BLaER1 (cell line): ENCODE results near the gene TMED10.
"Not testable (repeated sequence)": the region's sequence is repeated elsewhere in the genome, so short reads cannot be mapped to it uniquely, and the experiment has no call there.

ENCODE experiments used
- H3K27ac ChIP-seq: shearing (Covaris generic); formaldehyde crosslinking; 2 replicates; pipeline ENCODE4 v1.8.1; 2022
- H3K27me3 ChIP-seq: shearing (Covaris generic); formaldehyde crosslinking; 2 replicates; pipeline ENCODE4 v1.8.1; 2022
- H3K36me3 ChIP-seq: shearing (Covaris generic); formaldehyde crosslinking; 2 replicates; pipeline ENCODE4 v1.8.1; 2022
- H3K4me1 ChIP-seq: shearing (Covaris generic); formaldehyde crosslinking; 2 replicates; pipeline ENCODE4 v1.8.1; 2022
- H3K4me2 ChIP-seq: shearing (Covaris generic); formaldehyde crosslinking; 2 replicates; pipeline ENCODE4 v1.8.1; 2022
- H3K4me3 ChIP-seq: shearing (Covaris generic); formaldehyde crosslinking; 2 replicates; pipeline ENCODE4 v1.8.1; 2022
- H3K9ac ChIP-seq: shearing (Covaris generic); formaldehyde crosslinking; 2 replicates; pipeline ENCODE4 v1.8.1; 2022
- H3K9me3 ChIP-seq: shearing (Covaris generic); formaldehyde crosslinking; 2 replicates; pipeline ENCODE4 v1.8.1; 2022
- H4K20me1 ChIP-seq: shearing (Covaris generic); formaldehyde crosslinking; 2 replicates; pipeline ENCODE4 v1.8.1; 2022
- Cebpa-rat ChIP-seq: shearing (Covaris generic); IDR thresholded peaks from 2 replicates; pipeline ENCODE4 v1.8.1; 2022

TMED10 gene

GRCh38 chr14:75165586-75166391 lies 10.6 kb downstream of the TMED10 start:
- Histone ChIP-seq H3K27ac (no peak overlapping the region), H3K36me3 (peaks cover 24% of the 10 kb centered on the region), H3K9me3 (no peaks in the 10 kb centered on the region), H3K27me3 (no peaks in the 10 kb centered on the region), H3K4me3 (no peak overlapping the region), H3K4me1 (peaks cover 11% of the 10 kb centered on the region; the same call in 1 of the 2 replicates), H3K4me2 (no peak overlapping the region), H3K9ac (no peak overlapping the region), H4K20me1 (peaks cover 100% of the 10 kb centered on the region)
- TF ChIP-seq Cebpa-rat, result no peak

GRCh38 chr14:75164809-75165208 lies 11.6 kb downstream of the TMED10 start:
- peaks cover 26% of the 10 kb centered on the region for H3K36me3 ChIP-seq
- H3K4me3 ChIP-seq, result no peak overlapping the region
- TF ChIP-seq Cebpa-rat, result no peak
- no peak overlapping the region for H3K27ac ChIP-seq
- H4K20me1 ChIP-seq, result peaks cover 100% of the 10 kb centered on the region
- no peak overlapping the region for H3K9ac ChIP-seq
- H3K27me3 ChIP-seq, result no peaks in the 10 kb centered on the region
- H3K9me3 ChIP-seq, result no peaks in the 10 kb centered on the region
- no peak overlapping the region for H3K4me2 ChIP-seq
- H3K4me1 ChIP-seq, result peaks cover 11% of the 10 kb centered on the region; the same call in 1 of the 2 replicates

GRCh38 chr14:75163677-75164076 lies 12.7 kb downstream of the TMED10 start:
- H3K36me3 ChIP-seq, result peaks cover 26% of the 10 kb centered on the region
- no peaks in the 10 kb centered on the region for H3K27me3 ChIP-seq
- no peak overlapping the region for H3K4me3 ChIP-seq
- TF ChIP-seq Cebpa-rat, result no peak
- H3K9me3 ChIP-seq, result no peaks in the 10 kb centered on the region
- peaks cover 100% of the 10 kb centered on the region for H4K20me1 ChIP-seq
- H3K4me1 ChIP-seq, result peaks cover 11% of the 10 kb centered on the region; the same call in 1 of the 2 replicates
- no peak overlapping the region for H3K4me2 ChIP-seq
- H3K9ac ChIP-seq, result no peak overlapping the region
- H3K27ac ChIP-seq, result no peak overlapping the region

GRCh38 chr14:75162631-75163030 lies 13.8 kb downstream of the TMED10 start:
- Histone ChIP-seq H4K20me1 (peaks cover 100% of the 10 kb centered on the region), H3K4me1 (peaks cover 6% of the 10 kb centered on the region; the same call in 1 of the 2 replicates), H3K4me3 (no peak overlapping the region), H3K9ac (no peak overlapping the region), H3K4me2 (no peak overlapping the region), H3K9me3 (no peaks in the 10 kb centered on the region), H3K36me3 (peaks cover 33% of the 10 kb centered on the region), H3K27me3 (no peaks in the 10 kb centered on the region), H3K27ac (no peak overlapping the region)
- no peak for TF ChIP-seq Cebpa-rat

GRCh38 chr14:75158843-75159614 lies 17.4 kb downstream of the TMED10 start:
- Histone ChIP-seq H3K4me2 (no peak overlapping the region), H3K4me1 (no peaks in the 10 kb centered on the region; the same call in 1 of the 2 replicates), H3K9me3 (no peaks in the 10 kb centered on the region), H3K36me3 (peaks cover 45% of the 10 kb centered on the region), H3K27me3 (no peaks in the 10 kb centered on the region), H4K20me1 (peaks cover 95% of the 10 kb centered on the region), H3K4me3 (no peak overlapping the region), H3K9ac (no peak overlapping the region), H3K27ac (no peak overlapping the region)
- no peak for TF ChIP-seq Cebpa-rat

GRCh38 chr14:75156901-75157300 lies 19.5 kb downstream of the TMED10 start:
- no peak overlapping the region for H3K27ac ChIP-seq
- no peak overlapping the region for H3K4me3 ChIP-seq
- no peak overlapping the region for H3K9ac ChIP-seq
- no peaks in the 10 kb centered on the region for H3K9me3 ChIP-seq
- H3K36me3 ChIP-seq, result peaks cover 36% of the 10 kb centered on the region
- no peaks in the 10 kb centered on the region for H3K27me3 ChIP-seq
- no peak overlapping the region for H3K4me2 ChIP-seq
- H4K20me1 ChIP-seq, result peaks cover 88% of the 10 kb centered on the region
- TF ChIP-seq Cebpa-rat, result no peak
- no peaks in the 10 kb centered on the region; the same call in 1 of the 2 replicates for H3K4me1 ChIP-seq

GRCh38 chr14:75156111-75156510 lies 20.3 kb downstream of the TMED10 start:
- H3K4me1 ChIP-seq, result no peaks in the 10 kb centered on the region; the same call in 1 of the 2 replicates
- no peak overlapping the region for H3K27ac ChIP-seq
- H3K4me2 ChIP-seq, result no peak overlapping the region
- H3K36me3 ChIP-seq, result peaks cover 36% of the 10 kb centered on the region
- H3K27me3 ChIP-seq, result no peaks in the 10 kb centered on the region
- no peak overlapping the region for H3K4me3 ChIP-seq
- H3K9ac ChIP-seq, result no peak overlapping the region
- peaks cover 88% of the 10 kb centered on the region for H4K20me1 ChIP-seq
- TF ChIP-seq Cebpa-rat, result no peak
- H3K9me3 ChIP-seq, result no peaks in the 10 kb centered on the region

GRCh38 chr14:75155169-75155568 lies 21.2 kb downstream of the TMED10 start:
- Histone ChIP-seq H3K4me3 (no peak overlapping the region), H3K9me3 (no peaks in the 10 kb centered on the region), H3K36me3 (peaks cover 40% of the 10 kb centered on the region), H3K27ac (no peak overlapping the region), H3K4me1 (no peaks in the 10 kb centered on the region; the same call in 1 of the 2 replicates), H3K9ac (no peak overlapping the region), H3K27me3 (no peaks in the 10 kb centered on the region), H4K20me1 (peaks cover 85% of the 10 kb centered on the region), H3K4me2 (no peak overlapping the region)
- no peak for TF ChIP-seq Cebpa-rat

- no peaks in the 10 kb centered on the region for H3K4me1 ChIP-seq
- H3K4me3 ChIP-seq, result no peak overlapping the region
- no peak overlapping the region for H3K27ac ChIP-seq
- no peak overlapping the region for H3K9ac ChIP-seq
- H3K9me3 ChIP-seq, result no peaks in the 10 kb centered on the region
- H3K36me3 ChIP-seq, result peaks cover 56% of the 10 kb centered on the region
- H3K4me2 ChIP-seq, result no peak overlapping the region
- no peaks in the 10 kb centered on the region for H3K27me3 ChIP-seq
- TF ChIP-seq Cebpa-rat, result no peak
- peaks cover 85% of the 10 kb centered on the region for H4K20me1 ChIP-seq
Measured at GRCh38 chr14:75153295-75153694, 23.1 kb downstream of the TMED10 start.

GRCh38 chr14:75151851-75152250 lies 24.6 kb downstream of the TMED10 start:
- no peaks in the 10 kb centered on the region for H3K9me3 ChIP-seq
- no peak overlapping the region for H3K4me2 ChIP-seq
- peaks cover 57% of the 10 kb centered on the region for H3K36me3 ChIP-seq
- no peaks in the 10 kb centered on the region for H3K27me3 ChIP-seq
- no peak overlapping the region for H3K27ac ChIP-seq
- peaks cover 76% of the 10 kb centered on the region for H4K20me1 ChIP-seq
- H3K4me3 ChIP-seq, result no peak overlapping the region
- no peaks in the 10 kb centered on the region for H3K4me1 ChIP-seq
- no peak overlapping the region for H3K9ac ChIP-seq
- TF ChIP-seq Cebpa-rat, result no peak

- not testable (repeated sequence) for H3K9ac ChIP-seq, H3K4me3 ChIP-seq, H3K27me3 ChIP-seq, H3K4me1 ChIP-seq, H3K27ac ChIP-seq, H3K9me3 ChIP-seq, H3K4me2 ChIP-seq
- H4K20me1 ChIP-seq, result peaks cover 64% of the 10 kb centered on the region
- peaks cover 65% of the 10 kb centered on the region for H3K36me3 ChIP-seq
Measured at GRCh38 chr14:75150637-75151036, 25.8 kb downstream of the TMED10 start.
